ENCODE data around the gene OMD. TPM values are rescaled to one million over a fixed set of nuclear protein-coding genes. Genes with fewer than 3 reads are reported as not detected.
A peak's percentile ranks its signal among the peaks of the same experiment; 100 is the strongest.

Gene OMD
- total and polyA plus RNA-seq, 9 of the 15 experiments (the other 6 are each of a cell fraction or from before 2014, with no cell fraction given), result 0.21 TPM; not detected in 8

GRCh38 chr9:92404042-92404836, 20.0 kb downstream of the OMD start, which contains the start of gene OGN:
Gene OGN, minus strand, starts transcription at chr9:92404578. Its CDS starts 1,171 bp downstream, at chr9:92403407.
- DNase-seq (ENCODE audit: extremely low read depth in 1 of 4, low spot score in 3 of 4) (no peak), ATAC-seq (no peak), FAIRE-seq (no peak)
- in situ Hi-C loops (cut with MboI) (no loop called here), intact Hi-C loops (cut with micrococcal nuclease) (no loop called here)
- Histone ChIP-seq H3K4me1 (replicated peaks in 1 of 2; ENCODE audit: control insufficient read depth in 2 of 2, insufficient read depth in 2 of 2, low read length in 2 of 2) (peaks cover 0 to 11% of the 10 kb centered on the region in 2 experiments; a peak in 2 of 5 replicates), H4K20me1 (replicated peaks; ENCODE audit: control insufficient read depth, insufficient read depth, low read length) (no peaks in the 10 kb centered on the region), H3K9me1 (ENCODE audit: control insufficient read depth, insufficient read depth, low read length) (no peaks in the 10 kb centered on the region), H3K27ac (ENCODE audit: extremely low read depth, low read depth, low read length) (no peak within 1 kb of the TSS), H3K79me2 (ENCODE audit: control insufficient read depth, insufficient read depth, low read length) (no peaks in the 10 kb centered on the region), H3K4me2 (ENCODE audit: insufficient read depth, low read length) (no peak within 1 kb of the TSS), H3K36me3 (ENCODE audit: control insufficient read depth, insufficient read depth, low read length) (no peaks in the 10 kb centered on the region), H3K27me3 (ENCODE audit: control insufficient read depth in 2 of 2, insufficient read depth in 2 of 2, low read length in 2 of 2) (no peaks in the 10 kb centered on the region), H3K4me3 (no peak within 1 kb of the TSS), H3K9me3 (replicated peaks; ENCODE audit: control insufficient read depth, insufficient read depth, low read depth, low read length) (no peaks in the 10 kb centered on the region), H2AFZ (ENCODE audit: low read depth, low read length) (no peak within 1 kb of the TSS), H3K9ac (ENCODE audit: insufficient read depth in 1 of 2, low read depth in 2 of 2, low read length in 2 of 2) (no peak within 1 kb of the TSS)
- 79% methylated on average over 5 of the region's 5 CpGs for WGBS (ENCODE audit: insufficient coverage, low coverage, missing lambda C conversion rate)
- BruUV-seq (replicated peaks), result no TSS peak
- CTCF ChIA-PET (ENCODE audit: low intra/inter-chr PET ratio), result interaction anchor here (0.6 kb wide), 1 partner anchor 670 kb away, joined by 3 read pairs; no protein-coding TSS in a partner anchor
- POLR2A ChIA-PET, result interaction anchor here (0.6 to 1.1 kb wide), 2 partner anchors 20 to 256 kb away, joined by 3 read pairs; no protein-coding TSS in a partner anchor
- TF ChIP-seq BACH1 (tag; IDR thresholded peaks at IDR 0.05), result no peak
- no peak for TF ChIP-seq THRAP3 (IDR thresholded peaks at IDR 0.05; ENCODE audit: borderline replicate concordance)
- TF ChIP-seq MAFK (IDR thresholded peaks at IDR 0.05; ENCODE audit: low read length), result peak; percentile 21; the same call in 1 of the 2 replicates
- no peak for TF ChIP-seq MLX (CRISPR knock-in tag; conservative IDR thresholded peaks at IDR 0.05)
- TF ChIP-seq C11orf30 (IDR thresholded peaks at IDR 0.05; ENCODE audit: low read depth), result peak; percentile 58
- no peak for TF ChIP-seq PURB (CRISPR knock-in tag; IDR thresholded peaks at IDR 0.05; ENCODE audit: low read depth)
- TF ChIP-seq ZNF561 (CRISPR knock-in tag; conservative IDR thresholded peaks at IDR 0.05), result no peak
- TF ChIP-seq BRD4 (IDR thresholded peaks at IDR 0.05), result no peak
- no peak for TF ChIP-seq SNAPC5 (CRISPR knock-in tag; IDR thresholded peaks at IDR 0.05)
- no peak for TF ChIP-seq HNRNPK (IDR thresholded peaks at IDR 0.05; ENCODE audit: low read depth, low read length, poor library complexity, severe bottlenecking)
- TF ChIP-seq MAFG (tag; conservative IDR thresholded peaks at IDR 0.05), result 0 out of 2 replicates have a peak, but pooled peaks have one; percentile 11
- TF ChIP-seq ZNF197 (CRISPR knock-in tag; IDR thresholded peaks at IDR 0.05; ENCODE audit: low read depth), result no peak
- no peak for TF ChIP-seq ZNF551 (CRISPR knock-in tag; IDR thresholded peaks at IDR 0.05)
- no peak for TF ChIP-seq BCOR (IDR thresholded peaks at IDR 0.05)
- TF ChIP-seq PHF8 (IDR thresholded peaks at IDR 0.05; ENCODE audit: borderline replicate concordance, low read length), result no peak
- TF ChIP-seq ZNF431 (CRISPR knock-in tag; IDR thresholded peaks at IDR 0.05), result no peak
- no peak for TF ChIP-seq ARID3A (IDR thresholded peaks at IDR 0.05; ENCODE audit: borderline replicate concordance, low read depth, low read length)
- TF ChIP-seq ZNF316 (IDR thresholded peaks at IDR 0.05), result peak; percentile 62
- TF ChIP-seq CEBPG (CRISPR knock-in tag; IDR thresholded peaks at IDR 0.05), result no peak
- peak in 1 of 2 experiments; percentile 30; a peak in 1 of 4 replicates for TF ChIP-seq CEBPG (tag; conservative IDR thresholded peaks at IDR 0.05 in 1 of 2, IDR thresholded peaks at IDR 0.05 in 1 of 2)
- TF ChIP-seq ETV6 (IDR thresholded peaks at IDR 0.05; ENCODE audit: borderline replicate concordance in 1 of 2, low read depth in 2 of 2, low read length in 1 of 2), result no peak
- TF ChIP-seq ETV6 (CRISPR knock-in tag; IDR thresholded peaks at IDR 0.05; ENCODE audit: borderline replicate concordance), result no peak
